KMS-11 (cell line): ENCODE results near the gene PLCB2.

ENCODE experiments used
- H2AFZ ChIP-seq: fragments of 200-600 bp; sonication (generic); 2 replicates; pipeline ENCODE4 v1.6.1; 2016; ENCODE audit warnings: antibody characterized with exemption, mixed run types, low read depth
- H3K27ac ChIP-seq: fragments of 200-600 bp; sonication (generic); 2 replicates; pipeline ENCODE4 v1.6.1; 2016; ENCODE audit warnings: mild to moderate bottlenecking, mixed run types
- H3K27me3 ChIP-seq: fragments of 200-600 bp; sonication (generic); 2 replicates; pipeline ENCODE4 v1.6.1; 2017; ENCODE audit warnings: mild to moderate bottlenecking, low read depth, mixed run types, moderate library complexity; ENCODE audit not compliant: insufficient read depth
- H3K36me3 ChIP-seq: fragments of 200-600 bp; sonication (generic); 2 replicates; pipeline ENCODE4 v1.6.1; 2017; ENCODE audit warnings: mild to moderate bottlenecking, mixed run types; ENCODE audit not compliant: insufficient read depth
- H3K4me1 ChIP-seq: fragments of 200-600 bp; sonication (generic); 2 replicates; pipeline ENCODE4 v1.6.1; 2016; ENCODE audit warnings: mild to moderate bottlenecking, low read depth, mixed run types; ENCODE audit not compliant: poor library complexity, severe bottlenecking
- H3K4me2 ChIP-seq: fragments of 200-600 bp; sonication (generic); 2 replicates; pipeline ENCODE4 v1.7.0; 2016; ENCODE audit warnings: mild to moderate bottlenecking, mixed run types
- H3K4me3 ChIP-seq: fragments of 200-600 bp; sonication (generic); IDR thresholded peaks from 2 replicates; pipeline ENCODE4 v1.6.1; 2017; ENCODE audit warnings: low read depth, low read length, mixed read lengths; ENCODE audit not compliant: insufficient read depth
- H3K79me2 ChIP-seq: fragments of 200-600 bp; sonication (generic); 2 replicates; pipeline ENCODE4 v1.6.1; 2016; ENCODE audit warnings: low read depth, mixed run types; ENCODE audit not compliant: insufficient read depth
- H3K9ac ChIP-seq: fragments of 200-600 bp; sonication (generic); 2 replicates; pipeline ENCODE4 v1.6.1; 2016; ENCODE audit warnings: mild to moderate bottlenecking, mixed run types
- H4K20me1 ChIP-seq: fragments of 200-600 bp; sonication (generic); 2 replicates; pipeline ENCODE4 v1.6.1; 2016; ENCODE audit warnings: mild to moderate bottlenecking, mixed run types; ENCODE audit not compliant: insufficient read depth
- CTCF ChIP-seq: fragments of 200-600 bp; sonication (generic); conservative IDR thresholded peaks from 2 replicates; pipeline ENCODE4 v1.6.1; 2017; ENCODE audit warnings: low read depth, mild to moderate bottlenecking, antibody characterized with exemption, low read length, moderate library complexity, mixed read lengths

Gene PLCB2

GRCh38 chr15:40298216-40298935, 9.4 kb downstream of the PLCB2 start:
- Histone ChIP-seq H3K79me2 (no peaks in the 10 kb centered on the region), H3K4me2 (no peak overlapping the region), H3K9ac (no peak overlapping the region), H3K27me3 (peaks cover 17% of the 10 kb centered on the region; the same call in 1 of the 2 replicates), H2AFZ (no peak overlapping the region), H3K4me3 (no peak overlapping the region), H4K20me1 (no peaks in the 10 kb centered on the region), H3K27ac (no peak overlapping the region), H3K36me3 (no peaks in the 10 kb centered on the region), H3K4me1 (no peaks in the 10 kb centered on the region)
- TF ChIP-seq CTCF, result no peak

- Histone ChIP-seq H4K20me1 (no peaks in the 10 kb centered on the region), H3K4me3 (no peak overlapping the region), H2AFZ (no peak overlapping the region), H3K4me2 (no peak overlapping the region), H3K27ac (no peak overlapping the region), H3K79me2 (no peaks in the 10 kb centered on the region), H3K9ac (no peak overlapping the region), H3K27me3 (peaks cover 27% of the 10 kb centered on the region; the same call in 1 of the 2 replicates), H3K36me3 (no peaks in the 10 kb centered on the region), H3K4me1 (no peaks in the 10 kb centered on the region)
- no peak for TF ChIP-seq CTCF
Measured at GRCh38 chr15:40297356-40297755, 10.4 kb downstream of the PLCB2 start.

- no peak overlapping the region for H3K4me3 ChIP-seq
- H2AFZ ChIP-seq, result no peak overlapping the region
- TF ChIP-seq CTCF, result no peak
- no peak overlapping the region for H3K27ac ChIP-seq
- no peaks in the 10 kb centered on the region for H3K36me3 ChIP-seq
- no peaks in the 10 kb centered on the region for H3K4me1 ChIP-seq
- H3K9ac ChIP-seq, result no peak overlapping the region
- H3K27me3 ChIP-seq, result peaks cover 33% of the 10 kb centered on the region; the same call in 1 of the 2 replicates
- no peak overlapping the region for H3K4me2 ChIP-seq
- no peaks in the 10 kb centered on the region for H3K79me2 ChIP-seq
- no peaks in the 10 kb centered on the region for H4K20me1 ChIP-seq
Measured at GRCh38 chr15:40296561-40297230, 11.0 kb downstream of the PLCB2 start.

GRCh38 chr15:40295877-40296560, 11.7 kb downstream of the PLCB2 start:
- H3K4me1 ChIP-seq, result no peaks in the 10 kb centered on the region
- H3K79me2 ChIP-seq, result no peaks in the 10 kb centered on the region
- no peak for TF ChIP-seq CTCF
- no peak overlapping the region for H3K27ac ChIP-seq
- H2AFZ ChIP-seq, result no peak overlapping the region
- H4K20me1 ChIP-seq, result no peaks in the 10 kb centered on the region
- no peaks in the 10 kb centered on the region for H3K36me3 ChIP-seq
- no peak overlapping the region for H3K4me3 ChIP-seq
- no peak overlapping the region for H3K9ac ChIP-seq
- peaks cover 40% of the 10 kb centered on the region; the same call in 1 of the 2 replicates for H3K27me3 ChIP-seq
- no peak overlapping the region for H3K4me2 ChIP-seq
